ENCODE results near the gene FTCD.

DNA sequence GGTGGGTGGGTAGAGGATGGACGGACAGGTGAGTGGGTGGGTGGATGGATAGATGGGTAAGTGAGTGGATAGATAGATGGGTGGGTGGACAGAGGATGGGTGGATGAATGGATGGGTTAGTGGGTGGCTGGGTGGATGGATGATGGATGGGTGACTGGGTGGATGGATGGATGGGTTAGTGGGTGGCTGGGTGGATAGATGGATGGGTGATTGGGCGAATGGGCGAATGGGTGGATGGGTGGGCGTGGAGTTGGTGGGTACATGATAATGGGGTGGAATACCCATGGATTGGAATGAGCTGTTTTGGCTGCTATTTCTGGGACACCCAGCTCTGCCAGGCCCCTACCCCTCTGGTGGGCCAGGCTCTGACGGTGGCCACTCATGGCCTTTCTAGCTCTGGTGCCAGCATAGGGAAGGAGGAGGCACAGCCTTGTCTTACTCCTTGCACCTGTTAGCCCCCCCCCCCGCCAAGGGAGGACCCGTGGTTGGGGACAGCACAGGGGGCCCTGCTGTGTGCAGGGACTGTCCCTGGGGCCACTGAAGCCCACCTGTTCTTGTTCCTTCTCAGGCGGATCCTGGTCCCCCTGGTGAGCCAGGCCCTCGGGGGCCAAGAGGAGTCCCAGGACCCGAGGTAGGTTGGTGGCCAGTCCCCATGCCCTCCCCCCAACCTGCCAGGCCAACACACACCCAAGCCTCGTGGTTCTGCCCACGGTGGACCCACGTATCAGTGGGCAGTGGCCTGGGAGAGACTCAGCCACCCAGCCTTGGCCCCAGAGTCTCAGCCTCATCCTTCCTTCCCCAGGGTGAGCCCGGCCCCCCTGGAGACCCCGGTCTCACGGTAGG, 31.1 kb downstream of the FTCD start:
- TF ChIP-seq, protein P1, sequence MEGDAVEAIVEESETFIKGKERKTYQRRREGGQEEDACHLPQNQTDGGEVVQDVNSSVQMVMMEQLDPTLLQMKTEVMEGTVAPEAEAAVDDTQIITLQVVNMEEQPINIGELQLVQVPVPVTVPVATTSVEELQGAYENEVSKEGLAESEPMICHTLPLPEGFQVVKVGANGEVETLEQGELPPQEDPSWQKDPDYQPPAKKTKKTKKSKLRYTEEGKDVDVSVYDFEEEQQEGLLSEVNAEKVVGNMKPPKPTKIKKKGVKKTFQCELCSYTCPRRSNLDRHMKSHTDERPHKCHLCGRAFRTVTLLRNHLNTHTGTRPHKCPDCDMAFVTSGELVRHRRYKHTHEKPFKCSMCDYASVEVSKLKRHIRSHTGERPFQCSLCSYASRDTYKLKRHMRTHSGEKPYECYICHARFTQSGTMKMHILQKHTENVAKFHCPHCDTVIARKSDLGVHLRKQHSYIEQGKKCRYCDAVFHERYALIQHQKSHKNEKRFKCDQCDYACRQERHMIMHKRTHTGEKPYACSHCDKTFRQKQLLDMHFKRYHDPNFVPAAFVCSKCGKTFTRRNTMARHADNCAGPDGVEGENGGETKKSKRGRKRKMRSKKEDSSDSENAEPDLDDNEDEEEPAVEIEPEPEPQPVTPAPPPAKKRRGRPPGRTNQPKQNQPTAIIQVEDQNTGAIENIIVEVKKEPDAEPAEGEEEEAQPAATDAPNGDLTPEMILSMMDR (IDR thresholded peaks at IDR 0.05), result no peak
- no peak for TF ChIP-seq POLR2A (IDR thresholded peaks at IDR 0.05)

All from right lobe of liver (tissue), 4 donors.